NCI-H128 (cell line): ENCODE measurements around the gene KIRREL3.

ENCODE experiments used
- DNase-seq: peaks from one replicate; lab custom pipeline; 2025; ENCODE audit not compliant: unreplicated experiment; lab: John Stamatoyannopoulos, UW

Gene KIRREL3

DNA sequence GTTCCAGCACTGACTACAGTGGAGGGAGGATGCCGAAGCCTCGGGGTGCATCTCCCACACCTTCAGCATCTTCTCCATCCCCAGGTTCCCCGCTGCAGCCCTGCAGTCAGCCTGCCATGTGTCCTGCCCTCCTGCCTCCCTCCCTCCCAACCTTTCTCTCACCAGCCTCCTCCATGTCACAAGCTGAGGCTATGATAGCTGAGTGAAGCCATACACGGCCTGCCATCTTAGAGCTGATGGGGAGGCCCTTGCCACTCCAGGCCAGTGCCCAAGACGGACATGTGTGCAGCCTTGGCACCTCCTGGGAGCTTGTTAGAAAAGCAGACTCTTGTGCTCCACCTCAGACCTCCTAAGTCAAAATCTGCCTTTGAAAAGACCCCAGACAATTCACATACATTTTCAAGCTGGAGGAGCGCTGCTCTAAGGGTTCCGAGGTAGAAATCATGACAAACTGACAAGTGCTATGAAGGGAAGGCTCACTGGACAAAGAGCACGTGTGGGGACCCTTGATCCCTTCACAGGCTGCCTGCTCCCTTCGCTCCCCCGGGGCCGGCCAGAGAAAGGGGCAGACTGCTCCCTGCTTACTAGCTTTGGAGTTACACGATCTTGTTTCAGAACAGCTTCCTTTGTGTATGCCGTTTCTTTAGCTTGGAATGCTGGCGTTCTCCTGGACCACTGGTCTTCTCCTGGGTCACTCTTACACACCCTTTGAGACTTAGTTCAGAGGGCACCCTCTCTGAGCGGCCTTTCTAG lies 521.2 kb downstream of the KIRREL3 start:
- no peak for DNase-seq

DNA sequence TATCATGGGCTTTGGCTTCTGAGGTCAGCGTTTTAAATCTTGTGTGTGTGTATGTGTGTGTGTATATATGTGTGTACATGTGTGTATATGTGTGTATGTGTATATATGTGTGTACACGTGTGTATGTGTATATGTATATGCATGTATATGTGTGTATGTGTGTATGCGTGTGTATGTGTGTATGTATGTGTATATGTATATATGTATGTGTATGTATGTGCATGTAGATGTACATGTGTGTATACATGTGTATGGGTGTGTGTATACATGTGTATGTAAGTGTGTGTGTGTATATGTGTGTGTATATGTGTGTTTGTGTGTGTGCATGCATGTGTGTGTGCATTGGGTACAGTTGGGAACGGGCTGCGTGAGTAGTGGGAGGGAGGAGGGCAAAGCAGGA lies 522.1 kb downstream of the KIRREL3 start:
- no peak for DNase-seq

DNA sequence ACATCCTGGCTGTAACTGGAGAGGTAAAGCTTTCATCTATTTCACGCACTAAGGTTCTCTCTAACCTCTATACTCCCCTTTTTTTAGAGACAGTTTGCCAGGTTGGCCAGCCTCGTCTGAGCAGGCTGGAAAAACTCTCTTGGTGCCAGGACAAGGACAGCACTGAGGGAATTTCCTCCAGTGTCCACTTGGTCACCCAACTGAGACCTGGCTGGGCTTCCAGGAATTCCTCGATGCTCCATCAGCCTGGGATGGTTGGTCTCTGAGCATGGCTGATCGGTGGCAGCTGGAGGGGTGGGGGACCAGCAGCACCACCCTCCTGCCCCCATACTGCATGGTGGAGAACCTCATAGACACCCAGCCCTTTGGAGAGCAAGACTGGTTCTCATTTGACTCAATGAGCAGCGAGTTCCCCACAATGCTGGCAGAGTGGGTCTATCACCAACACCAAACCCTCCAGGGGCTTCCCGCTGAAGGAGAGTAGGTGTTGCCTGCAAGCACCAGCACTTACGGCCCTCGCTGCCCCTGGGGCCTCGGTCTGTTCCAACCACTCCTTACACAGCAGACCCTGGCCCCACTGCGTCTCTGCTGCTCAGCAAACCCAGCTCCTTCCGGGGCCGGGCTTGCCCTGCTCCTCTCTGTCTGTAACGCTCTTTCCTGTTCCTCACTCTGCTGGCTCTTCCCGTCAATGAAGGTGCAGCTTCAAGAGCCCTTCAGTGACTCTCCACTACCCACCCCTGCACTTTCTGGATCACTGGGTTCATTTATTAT lies 522.9 kb downstream of the KIRREL3 start:
- no peak for DNase-seq

DNA sequence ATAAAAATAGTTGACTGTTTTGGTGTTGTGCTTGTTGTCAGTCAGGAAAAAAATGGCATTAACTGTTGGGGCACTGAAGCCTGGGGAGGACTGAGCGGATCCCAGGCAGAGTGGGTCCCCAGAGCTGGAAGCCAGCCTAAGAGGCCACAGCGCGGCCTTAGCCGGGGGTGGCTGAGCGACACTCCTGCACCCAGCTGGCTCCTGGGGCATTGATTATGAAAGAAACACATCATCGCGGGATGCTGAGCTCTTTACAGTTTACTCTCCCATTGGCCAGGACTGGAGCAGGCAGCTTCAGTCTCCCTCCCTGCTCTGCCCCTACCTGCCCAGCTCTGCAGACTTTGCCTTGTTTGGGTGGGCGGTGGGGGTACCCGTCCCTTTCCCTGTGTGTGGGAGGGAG lies 523.6 kb downstream of the KIRREL3 start:
- DNase-seq: no peak

DNA sequence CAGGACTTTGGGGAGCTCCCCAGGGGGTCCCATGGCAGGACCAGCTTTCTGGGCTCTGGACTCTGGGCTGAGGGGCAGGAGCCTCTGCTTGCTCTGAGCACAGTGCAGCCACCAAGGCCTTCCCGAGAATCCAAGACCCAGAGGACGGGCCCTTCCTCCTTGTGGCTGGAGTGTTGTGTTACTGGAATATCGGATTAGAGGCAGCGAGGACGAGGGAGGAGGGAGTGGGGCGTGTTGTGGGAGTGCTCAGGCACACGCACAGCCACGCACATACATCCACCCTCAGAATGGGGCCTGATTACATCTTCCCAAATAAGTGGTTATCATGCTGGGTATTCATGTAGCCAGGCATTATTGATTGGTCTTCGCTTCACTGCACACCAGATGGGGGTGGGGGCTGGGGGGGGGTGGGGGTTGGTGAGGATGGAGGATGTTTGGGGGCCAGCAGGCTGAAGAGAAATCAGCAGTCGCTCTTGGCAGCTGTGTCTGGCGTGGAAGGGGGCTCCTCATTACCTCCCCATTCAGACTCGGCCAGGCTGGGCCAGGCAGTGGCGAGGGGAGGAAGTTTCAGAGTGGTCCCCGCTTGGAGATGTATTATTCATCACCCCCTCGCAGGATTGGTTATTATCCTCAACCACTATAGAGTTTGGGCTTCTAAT lies 524.2 kb downstream of the KIRREL3 start:
- no peak for DNase-seq

DNA sequence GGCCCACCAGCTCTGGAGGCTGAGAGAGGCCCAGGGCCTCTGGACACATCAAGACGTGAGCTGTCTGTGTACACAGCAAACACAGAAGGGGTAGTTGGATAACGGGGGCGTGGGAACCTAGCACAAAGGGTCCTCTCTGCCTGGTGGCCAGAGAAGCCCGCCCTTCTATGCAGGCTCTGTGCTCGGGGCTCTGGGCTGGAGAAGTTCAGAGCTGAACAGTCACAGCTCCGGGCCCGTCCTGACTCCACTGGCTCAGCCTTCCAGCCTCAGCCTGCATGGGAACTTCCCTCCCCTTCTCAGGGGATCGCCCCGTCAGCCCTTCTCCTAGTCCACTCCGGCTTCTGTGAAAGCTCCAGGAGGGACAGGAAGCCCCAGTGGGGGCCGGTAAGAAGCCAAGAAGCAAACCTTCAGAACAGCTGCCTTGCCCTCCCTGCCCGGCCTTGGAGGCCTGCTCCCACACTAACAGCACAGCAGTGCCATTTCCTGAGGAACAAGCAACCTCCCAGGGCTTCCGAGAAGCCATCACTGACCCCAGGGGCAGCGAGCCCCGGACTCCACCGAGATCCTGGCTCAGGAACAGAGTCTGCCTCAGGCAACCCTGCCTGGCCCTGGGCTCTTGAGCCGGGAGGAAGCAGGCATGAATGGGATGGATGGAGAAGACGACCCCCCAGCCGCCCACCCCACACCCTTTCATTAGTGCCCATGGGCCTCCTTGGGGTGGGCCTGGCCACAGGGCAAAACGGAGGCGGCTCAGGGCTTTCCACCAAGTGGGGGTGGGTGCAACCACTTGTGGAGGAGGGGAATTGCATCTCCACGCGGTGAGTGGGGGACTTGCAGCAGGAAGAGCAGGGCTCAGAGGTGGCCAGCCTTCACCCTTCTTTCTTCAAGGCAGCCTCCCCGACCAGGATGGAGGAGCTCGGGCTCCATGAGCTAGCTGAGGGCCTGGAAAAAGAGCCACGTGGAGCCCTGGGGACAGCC lies 525.3 kb downstream of the KIRREL3 start:
- no peak for DNase-seq

DNA sequence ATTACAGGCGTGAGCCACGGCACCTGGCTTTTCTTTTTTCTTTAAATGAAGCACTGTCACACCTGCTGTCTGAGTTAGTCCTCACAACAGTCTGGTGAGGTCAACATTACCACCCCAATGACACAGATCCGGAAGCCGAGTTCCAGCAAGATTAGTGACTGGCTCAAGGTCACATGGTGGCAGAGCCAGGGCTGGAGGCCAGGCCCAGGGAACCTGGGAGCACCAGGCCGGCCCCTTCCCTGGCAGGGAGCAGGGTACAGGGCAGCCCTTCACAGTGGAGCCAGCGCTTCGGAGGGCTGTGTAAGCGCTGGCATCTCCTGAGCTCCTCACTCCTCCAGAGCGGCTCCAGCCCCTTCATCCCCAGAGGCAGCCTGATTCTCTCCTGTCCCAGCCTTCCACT lies 526.4 kb downstream of the KIRREL3 start:
- no peak for DNase-seq

DNA sequence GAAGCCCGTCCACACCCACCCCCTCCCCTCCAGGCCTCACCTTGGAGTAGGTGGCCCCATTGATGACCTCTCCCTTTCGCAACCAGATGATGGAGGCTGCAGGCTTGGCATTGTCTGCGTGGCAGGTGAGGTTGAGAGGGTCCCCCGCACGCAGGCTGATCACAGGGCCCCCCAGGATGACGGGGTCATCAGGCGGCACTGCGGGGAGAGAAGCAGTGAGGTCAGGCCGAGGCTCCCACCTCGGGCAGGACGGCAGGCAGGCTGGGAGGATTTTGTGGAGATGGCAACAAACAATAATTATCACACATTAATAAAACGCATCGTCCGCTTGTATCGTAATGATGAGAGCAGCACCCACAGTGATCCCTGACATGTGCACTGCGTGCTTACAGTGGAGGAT lies 527.3 kb downstream of the KIRREL3 start:
- no peak for DNase-seq

DNA sequence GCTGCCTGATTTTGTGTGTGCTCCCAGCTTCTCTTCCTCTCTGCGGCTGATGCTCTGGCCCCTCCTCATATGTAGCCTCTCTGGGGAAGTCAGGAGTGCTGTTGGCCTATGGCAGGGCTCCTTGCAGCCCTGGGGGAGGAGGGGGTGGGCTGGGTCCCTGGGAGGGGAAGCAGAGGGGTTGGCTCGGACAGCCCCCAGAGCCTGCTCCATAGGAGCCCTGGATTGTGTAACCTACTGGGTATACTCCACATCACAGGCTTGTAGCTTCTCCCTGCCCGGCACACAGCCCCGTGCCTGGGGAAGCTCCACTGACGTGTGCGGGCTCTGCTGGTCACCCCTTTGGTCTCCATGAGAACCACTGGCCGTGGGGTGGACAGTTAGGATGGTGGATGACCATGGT lies 531.3 kb downstream of the KIRREL3 start:
- no peak for DNase-seq

DNA sequence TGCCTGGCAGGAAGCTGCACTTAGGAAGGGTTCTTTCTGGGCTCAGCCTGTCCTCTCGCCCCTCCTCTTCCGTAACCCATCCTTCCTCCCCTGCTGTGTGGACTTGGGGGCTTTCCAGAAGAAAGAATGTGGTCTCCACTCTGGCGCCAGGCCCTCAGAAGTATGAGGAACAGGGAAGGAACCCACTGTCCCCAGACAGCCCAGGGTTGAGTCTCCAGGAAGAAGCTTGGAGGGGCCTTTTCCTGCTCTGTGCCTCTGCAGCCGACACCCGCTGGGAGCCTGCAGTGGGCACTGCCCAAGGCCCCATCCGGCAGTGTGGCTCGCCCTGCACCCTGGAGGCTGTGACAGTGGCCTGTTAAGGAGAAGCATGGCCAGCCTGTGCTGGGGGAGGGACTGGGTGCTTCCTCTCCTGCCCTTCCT lies 532.5 kb downstream of the KIRREL3 start:
- DNase-seq: no peak

DNA sequence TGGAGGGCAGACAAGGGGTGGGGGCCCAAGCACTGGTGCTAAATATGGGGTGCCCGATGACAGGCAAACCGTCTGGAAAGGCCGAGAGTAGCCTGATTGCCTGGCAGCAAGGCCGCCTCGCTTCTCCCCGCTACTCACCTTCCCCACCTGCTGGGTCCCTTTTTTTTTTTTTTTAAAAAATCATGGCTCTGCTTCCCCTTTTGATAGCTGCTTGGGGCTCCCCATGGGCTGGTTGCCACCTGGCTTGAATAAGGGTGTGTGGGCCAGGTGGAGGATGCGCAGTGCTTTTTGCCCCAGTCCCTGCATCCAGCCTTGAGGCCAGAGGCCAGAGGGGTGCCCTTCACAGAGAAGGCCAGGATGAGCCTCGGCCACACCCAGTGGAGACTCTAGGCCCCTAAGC lies 533.1 kb downstream of the KIRREL3 start:
- no peak for DNase-seq

DNA sequence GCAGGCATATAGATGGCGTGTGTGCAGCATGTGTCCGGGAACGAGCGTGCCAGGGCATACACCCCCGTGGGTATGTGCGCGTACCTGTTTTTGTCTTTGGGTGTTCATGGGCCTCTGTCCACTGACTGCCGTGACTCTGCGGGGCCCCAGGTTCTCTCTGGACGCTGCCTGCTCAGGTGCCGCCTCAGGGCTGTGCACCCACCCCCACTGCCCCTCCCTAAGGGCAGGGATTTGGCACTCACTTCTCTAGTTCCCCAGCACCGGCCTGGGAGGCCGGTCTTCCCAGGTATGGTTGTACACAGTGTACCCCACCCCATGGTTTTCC lies 533.6 kb downstream of the KIRREL3 start:
- DNase-seq: no peak

DNA sequence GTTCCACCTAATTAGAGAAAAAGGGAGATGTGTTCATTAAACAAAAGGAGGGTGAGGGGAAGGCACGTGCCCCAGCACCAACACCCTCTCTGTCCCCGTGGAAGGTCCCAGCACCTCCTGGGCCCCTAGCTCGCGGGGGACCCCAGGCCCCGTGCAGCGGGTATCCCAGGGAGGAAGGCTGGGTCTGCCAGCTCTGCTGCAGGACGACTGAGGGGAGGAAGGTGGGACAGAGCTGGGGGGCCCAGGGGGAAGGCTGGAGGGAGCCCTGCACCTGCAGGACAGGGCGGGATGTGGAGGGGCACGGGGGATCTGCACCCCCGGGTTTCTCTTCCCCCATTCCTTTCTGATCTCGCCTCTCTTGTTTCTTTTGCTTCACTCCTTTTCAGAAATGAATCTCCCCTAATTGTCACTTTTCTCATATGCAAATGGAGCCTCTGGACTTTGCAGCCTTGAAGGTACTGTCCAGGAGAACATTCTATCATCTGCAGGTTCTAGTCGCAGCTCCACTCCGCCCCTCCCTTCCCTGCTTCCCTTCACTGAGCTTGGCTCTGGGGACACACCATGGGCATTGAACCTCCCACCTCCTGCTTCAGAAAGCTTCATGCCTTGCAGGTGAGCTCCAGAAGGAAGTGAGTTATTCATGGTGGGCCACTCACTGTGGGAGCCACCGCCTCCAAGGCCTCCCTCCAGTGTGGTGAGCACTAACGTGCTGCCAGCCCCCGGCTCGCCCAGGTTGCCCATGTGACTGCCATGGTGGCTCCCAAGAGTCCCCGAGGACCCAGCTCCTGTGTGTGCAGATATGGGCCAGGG lies 534.1 kb downstream of the KIRREL3 start:
- no peak for DNase-seq

DNA sequence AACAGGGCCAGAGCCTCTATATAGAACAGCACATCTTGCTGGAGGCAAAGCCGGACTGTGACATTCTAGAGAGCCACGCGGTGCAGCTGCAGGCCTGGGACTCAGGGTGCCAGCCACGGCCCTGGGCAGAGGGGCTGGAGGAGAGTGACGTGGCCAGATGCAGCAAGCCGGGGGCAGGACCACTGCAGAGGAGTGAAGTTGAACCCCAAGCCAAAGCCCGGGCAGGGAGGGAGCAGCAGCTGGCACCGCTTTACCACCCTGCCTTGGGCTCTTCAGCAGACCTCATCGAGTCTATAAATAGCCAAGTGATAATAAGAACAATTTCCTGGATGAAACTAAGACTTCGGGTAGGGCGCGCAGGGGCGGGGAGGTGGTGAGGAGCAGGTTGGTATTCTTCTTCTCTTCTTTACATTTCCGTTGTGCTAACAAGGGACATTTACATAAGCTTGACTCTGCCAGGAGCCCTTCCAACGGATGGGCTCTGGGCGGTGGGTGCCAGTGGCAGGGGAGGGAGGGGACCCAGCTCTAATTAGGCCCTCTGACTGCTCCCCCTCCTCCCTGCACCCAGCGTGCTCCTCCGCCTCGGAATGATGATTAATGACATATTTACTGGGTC lies 534.9 kb downstream of the KIRREL3 start:
- DNase-seq: no peak

DNA sequence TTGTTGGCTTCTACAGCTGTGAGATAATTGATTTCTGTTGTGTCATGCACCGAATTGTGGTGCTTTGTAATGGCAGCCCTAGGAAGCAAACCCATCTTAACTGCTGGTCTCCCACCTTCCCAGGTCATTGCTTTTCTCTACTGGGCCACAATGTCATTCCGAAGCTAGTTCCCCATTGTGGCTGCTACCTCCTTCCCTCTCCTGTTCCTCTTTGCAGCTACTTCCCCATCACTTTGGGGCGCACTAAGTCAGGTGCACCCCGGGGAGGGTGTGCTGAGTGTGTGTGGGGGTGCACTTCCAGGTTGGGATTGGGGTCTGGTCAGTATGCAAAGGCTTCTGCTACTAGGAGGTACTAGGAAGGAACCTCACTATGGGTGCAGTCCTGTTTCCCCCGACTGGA lies 535.8 kb downstream of the KIRREL3 start:
- DNase-seq: no peak

DNA sequence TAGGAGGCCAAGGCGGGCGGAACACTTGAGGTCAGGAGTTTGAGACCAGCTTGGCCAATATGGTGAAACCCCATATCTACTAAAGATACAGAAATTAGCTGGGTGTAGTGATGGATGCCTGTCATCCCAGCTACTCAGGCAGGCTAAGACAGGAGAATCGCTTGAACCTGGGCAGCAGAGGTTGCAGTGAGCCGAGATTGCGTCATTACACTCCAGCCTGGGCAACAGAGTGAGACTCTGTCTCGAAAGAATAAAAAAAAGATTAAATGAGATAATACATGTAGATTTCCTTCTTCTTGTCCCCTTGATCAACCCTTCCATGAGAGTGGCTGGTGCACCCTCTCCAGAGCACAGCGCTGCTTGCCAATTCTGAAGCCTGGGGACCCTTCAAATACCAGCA lies 538.1 kb downstream of the KIRREL3 start:
- DNase-seq: no peak

DNA sequence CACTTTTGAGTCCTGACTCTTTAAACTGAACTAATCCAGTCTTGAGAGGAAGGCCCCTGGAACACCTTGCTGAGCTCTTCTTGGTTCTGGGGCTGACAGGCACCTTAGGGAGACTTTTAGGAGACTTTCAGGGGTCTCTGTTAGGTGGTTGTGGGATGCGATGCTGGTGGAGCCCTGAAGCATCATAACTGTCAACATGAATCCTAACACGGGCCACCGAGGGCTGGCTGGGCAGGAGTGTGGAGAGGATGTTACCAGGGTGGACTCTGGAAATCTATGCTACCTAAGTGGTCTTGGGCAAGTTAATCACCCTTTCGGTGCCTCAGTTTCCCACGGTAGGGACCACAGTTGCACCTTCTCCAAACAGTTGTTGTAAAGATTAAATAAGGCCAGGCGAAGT lies 538.6 kb downstream of the KIRREL3 start:
- DNase-seq: no peak

DNA sequence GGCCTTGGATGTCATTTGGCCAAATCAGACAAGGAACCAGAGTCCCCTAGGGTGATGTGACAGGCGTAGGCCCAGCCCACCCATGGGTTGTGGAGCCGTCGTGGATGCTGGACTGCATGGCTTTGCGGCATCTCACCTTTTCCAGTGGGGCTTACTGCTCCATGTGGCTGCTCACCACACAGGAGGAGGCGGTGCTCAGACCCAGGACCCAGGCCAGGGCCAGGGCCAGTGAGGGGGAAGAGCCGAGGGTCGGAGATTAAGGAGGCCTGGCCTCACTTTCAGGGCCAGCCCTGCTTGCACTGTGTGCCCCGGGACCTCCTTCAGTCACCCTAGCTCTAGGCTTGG lies 539.5 kb downstream of the KIRREL3 start:
- no peak for DNase-seq

DNA sequence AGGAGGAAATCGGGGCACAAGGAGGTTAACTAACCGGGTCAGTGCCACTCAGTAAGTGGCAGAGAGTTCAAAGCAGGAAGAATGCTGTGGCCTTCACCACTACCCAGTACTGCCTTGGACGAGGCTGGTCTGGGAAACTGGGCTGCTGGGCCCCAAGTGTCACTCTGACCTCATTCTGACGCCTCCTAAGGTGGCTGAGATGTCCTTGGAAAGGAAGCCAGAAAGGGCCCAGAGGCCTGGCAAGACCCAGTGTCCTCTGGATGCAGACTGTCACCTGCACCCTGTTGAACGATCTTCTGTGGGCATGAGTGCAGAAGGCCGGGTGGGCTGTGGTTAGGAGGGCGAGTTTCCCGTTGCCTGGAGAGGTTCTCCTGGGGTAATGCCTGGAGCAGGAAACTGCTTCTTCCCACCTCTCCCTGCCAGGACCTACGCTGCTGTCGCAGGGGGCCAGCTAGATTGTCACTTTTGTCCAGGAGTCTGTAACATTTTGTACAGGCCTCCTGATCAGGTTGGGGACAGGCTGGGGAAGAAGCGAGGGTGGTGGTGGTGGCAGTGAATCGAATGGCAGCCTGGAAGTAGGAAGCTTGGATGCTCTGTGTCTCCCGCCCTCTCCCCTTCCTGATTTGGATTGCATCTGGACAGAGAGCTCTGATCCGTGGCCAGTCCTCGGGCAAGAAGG lies 540.0 kb downstream of the KIRREL3 start:
- DNase-seq: no peak
